Measurements from ENCODE around the gene IGFN1. TPM values are rescaled to one million over a fixed set of nuclear protein-coding genes. Genes with fewer than 3 reads are reported as not detected.
A peak's percentile ranks its signal among the peaks of the same experiment; 100 is the strongest.

Gene IGFN1
- total and polyA plus RNA-seq, 2 donors from 2014 or later, result 2.8 TPM; not detected in 1

GRCh38 chr1:201144701-201145100 lies 45.9 kb upstream of the IGFN1 start:
- no peak for FAIRE-seq
- Histone ChIP-seq H3K9ac (ENCODE audit: low read length in 3 of 3) (no peak overlapping the region), H3K4me3 (ENCODE audit: low read length in 3 of 3) (no peak overlapping the region), H3K9me3 (ENCODE audit: control insufficient read depth in 2 of 3, insufficient read depth in 1 of 3, low read length in 3 of 3) (no peaks in the 10 kb centered on the region), H3K4me1 (ENCODE audit: control insufficient read depth in 2 of 3, insufficient read depth in 2 of 3, low read depth in 1 of 3, low read length in 3 of 3) (no peaks in the 10 kb centered on the region), H3K27ac (ENCODE audit: low read depth in 2 of 2, low read length in 2 of 2) (no peak overlapping the region), H3K36me3 (ENCODE audit: control insufficient read depth in 2 of 3, insufficient read depth in 3 of 3, low read length in 3 of 3) (peaks cover 7 to 52% (median 38%) of the 10 kb centered on the region in 3 donors), H3K27me3 (ENCODE audit: control insufficient read depth, insufficient read depth, low read length) (no peaks in the 10 kb centered on the region)
- intact Hi-C loops (cut with DNase I), result no loop called here
- DNase-seq, result peak in 1 of 5 donors; percentile 21
- TF ChIP-seq, protein P1, sequence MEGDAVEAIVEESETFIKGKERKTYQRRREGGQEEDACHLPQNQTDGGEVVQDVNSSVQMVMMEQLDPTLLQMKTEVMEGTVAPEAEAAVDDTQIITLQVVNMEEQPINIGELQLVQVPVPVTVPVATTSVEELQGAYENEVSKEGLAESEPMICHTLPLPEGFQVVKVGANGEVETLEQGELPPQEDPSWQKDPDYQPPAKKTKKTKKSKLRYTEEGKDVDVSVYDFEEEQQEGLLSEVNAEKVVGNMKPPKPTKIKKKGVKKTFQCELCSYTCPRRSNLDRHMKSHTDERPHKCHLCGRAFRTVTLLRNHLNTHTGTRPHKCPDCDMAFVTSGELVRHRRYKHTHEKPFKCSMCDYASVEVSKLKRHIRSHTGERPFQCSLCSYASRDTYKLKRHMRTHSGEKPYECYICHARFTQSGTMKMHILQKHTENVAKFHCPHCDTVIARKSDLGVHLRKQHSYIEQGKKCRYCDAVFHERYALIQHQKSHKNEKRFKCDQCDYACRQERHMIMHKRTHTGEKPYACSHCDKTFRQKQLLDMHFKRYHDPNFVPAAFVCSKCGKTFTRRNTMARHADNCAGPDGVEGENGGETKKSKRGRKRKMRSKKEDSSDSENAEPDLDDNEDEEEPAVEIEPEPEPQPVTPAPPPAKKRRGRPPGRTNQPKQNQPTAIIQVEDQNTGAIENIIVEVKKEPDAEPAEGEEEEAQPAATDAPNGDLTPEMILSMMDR (IDR thresholded peaks at IDR 0.05; ENCODE audit: borderline replicate concordance, extremely low read depth, insufficient read depth), result no peak

- Histone ChIP-seq H3K27ac (ENCODE audit: low read depth in 2 of 2, low read length in 2 of 2) (no peak overlapping the region), H3K36me3 (ENCODE audit: control insufficient read depth in 2 of 3, insufficient read depth in 3 of 3, low read length in 3 of 3) (peaks cover 7 to 48% (median 38%) of the 10 kb centered on the region in 3 donors), H3K27me3 (ENCODE audit: control insufficient read depth, insufficient read depth, low read length) (no peaks in the 10 kb centered on the region), H3K9me3 (ENCODE audit: control insufficient read depth in 2 of 3, insufficient read depth in 1 of 3, low read length in 3 of 3) (no peaks in the 10 kb centered on the region), H3K9ac (ENCODE audit: low read length in 3 of 3) (no peak overlapping the region), H3K4me1 (ENCODE audit: control insufficient read depth in 2 of 3, insufficient read depth in 2 of 3, low read depth in 1 of 3, low read length in 3 of 3) (no peaks in the 10 kb centered on the region), H3K4me3 (ENCODE audit: low read length in 3 of 3) (no peak overlapping the region)
- TF ChIP-seq, protein P1 (IDR thresholded peaks at IDR 0.05; ENCODE audit: borderline replicate concordance, extremely low read depth, insufficient read depth), result no peak
- intact Hi-C loops (cut with DNase I), result no loop called here
- FAIRE-seq (no peak), DNase-seq (peak in 1 of 5 donors; percentile 39)
Measured at GRCh38 chr1:201145132-201145531, 45.5 kb upstream of the IGFN1 start.

- H3K36me3 ChIP-seq (ENCODE audit: control insufficient read depth in 2 of 3, insufficient read depth in 3 of 3, low read length in 3 of 3), result peaks cover 7 to 48% (median 41%) of the 10 kb centered on the region in 3 donors
- intact Hi-C loops (cut with DNase I), result no loop called here
- H3K27ac ChIP-seq (ENCODE audit: low read depth in 2 of 2, low read length in 2 of 2), result no peak overlapping the region
- DNase-seq, result peak in 1 of 5 donors; percentile 7
- no peaks in the 10 kb centered on the region for H3K27me3 ChIP-seq (ENCODE audit: control insufficient read depth, insufficient read depth, low read length)
- no peaks in the 10 kb centered on the region for H3K9me3 ChIP-seq (ENCODE audit: control insufficient read depth in 2 of 3, insufficient read depth in 1 of 3, low read length in 3 of 3)
- no peaks in the 10 kb centered on the region for H3K4me1 ChIP-seq (ENCODE audit: control insufficient read depth in 2 of 3, insufficient read depth in 2 of 3, low read depth in 1 of 3, low read length in 3 of 3)
- H3K9ac ChIP-seq (ENCODE audit: low read length in 3 of 3), result no peak overlapping the region
- TF ChIP-seq, protein P1 (IDR thresholded peaks at IDR 0.05; ENCODE audit: borderline replicate concordance, extremely low read depth, insufficient read depth), result no peak
- no peak for FAIRE-seq
- H3K4me3 ChIP-seq (ENCODE audit: low read length in 3 of 3), result no peak overlapping the region
Measured at GRCh38 chr1:201145816-201146215, 44.8 kb upstream of the IGFN1 start.
